ENCODE measurements around the gene B4GALNT3.

B4GALNT3 gene

DNA sequence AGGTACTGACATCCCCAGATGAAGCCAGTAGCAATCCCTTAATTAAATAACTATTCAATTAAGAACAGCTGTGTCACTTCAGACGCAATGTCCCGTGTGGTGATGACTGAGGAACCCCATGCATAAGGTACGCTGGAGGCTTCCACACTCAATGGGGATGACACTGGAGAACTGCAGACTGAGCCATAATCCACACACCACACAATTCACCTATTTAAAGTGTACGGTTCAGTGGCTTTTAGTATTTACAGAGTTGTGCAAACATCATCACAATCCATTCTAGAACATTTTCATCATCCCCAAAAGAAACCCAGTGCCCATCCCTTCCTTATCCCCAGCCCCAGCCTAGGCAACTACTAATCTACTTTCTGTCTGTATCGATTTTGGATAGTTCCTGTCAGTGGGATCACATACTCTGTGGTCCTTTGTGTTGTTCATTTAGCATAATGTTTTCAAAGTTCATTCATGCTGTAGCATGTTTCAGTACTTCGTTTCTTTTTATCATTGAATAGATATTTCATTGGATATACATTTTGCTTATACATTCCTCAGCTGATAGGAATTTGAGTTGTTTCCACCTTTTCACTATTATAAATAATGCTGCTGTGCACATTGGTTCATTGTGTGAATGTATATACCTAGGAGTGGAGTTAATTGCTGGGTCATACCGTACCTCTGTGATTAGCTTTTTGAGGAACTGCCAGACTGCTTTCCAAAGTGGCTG is 142.4 kb downstream of the B4GALNT3 start:
- DNase-seq: no peak

DNA sequence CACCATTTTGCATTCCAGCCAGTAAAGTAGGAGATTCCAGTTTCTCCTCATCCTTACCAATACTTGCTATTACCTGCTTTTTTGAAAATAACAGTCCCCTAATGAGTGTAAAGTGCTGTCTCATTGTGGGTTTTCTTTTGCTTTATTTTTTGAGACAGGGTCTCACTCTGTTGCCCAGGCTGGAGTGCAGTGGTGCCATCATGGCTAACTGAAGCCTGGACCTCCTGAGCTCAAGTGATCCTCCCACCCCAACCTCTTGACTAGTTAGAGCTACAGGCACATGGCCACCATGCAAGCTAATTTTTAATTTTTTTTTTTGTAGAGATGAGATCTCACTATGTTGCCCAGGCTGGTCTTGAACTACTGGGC is 142.9 kb downstream of the B4GALNT3 start:
- DNase-seq: no peak

DNA sequence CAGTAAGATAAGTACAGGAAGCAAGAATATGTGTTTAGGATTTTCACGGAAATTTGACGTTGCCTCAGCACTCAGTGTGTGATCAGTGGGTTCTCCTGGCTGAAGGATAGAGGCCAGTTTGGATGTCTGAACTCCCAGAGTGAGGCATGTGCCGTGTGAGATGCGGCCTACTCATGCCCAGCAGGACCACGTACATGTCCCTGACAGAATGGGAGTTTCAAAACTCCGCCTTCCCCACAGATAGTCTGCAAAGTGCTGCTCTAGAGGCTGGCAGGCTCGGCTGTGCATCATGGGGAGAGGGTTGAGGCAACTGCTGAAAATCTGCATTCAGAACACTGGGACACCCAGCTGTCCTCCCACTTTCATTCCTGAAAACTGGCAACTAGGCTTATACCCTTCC is 145.2 kb downstream of the B4GALNT3 start:
- DNase-seq: no peak

DNA sequence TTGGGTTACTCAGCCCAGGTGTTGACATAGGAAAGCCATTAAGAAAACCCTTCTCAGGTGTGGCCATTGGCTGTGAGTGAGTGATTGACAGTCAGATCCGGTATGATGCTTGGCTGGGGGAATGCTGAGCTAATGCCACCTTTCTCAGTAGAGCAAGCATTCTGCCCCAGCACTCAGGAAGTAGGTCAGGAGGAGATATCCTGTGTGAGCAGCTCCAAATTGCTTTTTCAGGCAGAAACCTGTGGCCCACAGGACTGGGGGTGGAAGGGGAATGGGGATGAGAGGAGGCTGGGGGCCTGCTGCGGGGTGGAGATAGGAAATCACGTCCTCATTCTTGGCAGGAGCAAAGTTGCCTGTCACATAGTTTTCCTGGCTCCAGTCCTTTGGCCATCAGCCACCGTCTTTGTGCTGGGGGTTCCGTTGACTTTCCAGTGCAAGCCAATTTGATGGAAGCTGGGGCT is 147.8 kb downstream of the B4GALNT3 start:
- no peak for DNase-seq

DNA sequence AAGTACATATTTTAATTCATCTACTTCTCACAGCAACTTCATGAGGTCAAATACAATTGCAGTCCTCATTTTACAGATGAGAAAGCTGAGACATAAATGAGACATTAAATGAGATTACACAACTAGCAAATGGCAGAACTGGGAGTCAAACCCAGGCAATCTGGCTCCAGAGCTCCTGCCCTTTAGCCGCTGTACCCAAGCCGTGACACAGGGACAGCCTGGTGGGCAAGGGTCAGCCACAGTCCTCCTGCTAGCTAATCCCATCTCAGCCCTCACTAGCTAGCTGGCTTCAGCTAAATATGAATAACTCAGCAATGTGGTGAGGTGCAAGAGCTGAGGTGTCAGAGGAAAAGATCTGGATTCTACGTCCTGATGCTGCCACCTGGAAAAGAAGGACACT is 148.7 kb downstream of the B4GALNT3 start:
- DNase-seq: no peak

DNA sequence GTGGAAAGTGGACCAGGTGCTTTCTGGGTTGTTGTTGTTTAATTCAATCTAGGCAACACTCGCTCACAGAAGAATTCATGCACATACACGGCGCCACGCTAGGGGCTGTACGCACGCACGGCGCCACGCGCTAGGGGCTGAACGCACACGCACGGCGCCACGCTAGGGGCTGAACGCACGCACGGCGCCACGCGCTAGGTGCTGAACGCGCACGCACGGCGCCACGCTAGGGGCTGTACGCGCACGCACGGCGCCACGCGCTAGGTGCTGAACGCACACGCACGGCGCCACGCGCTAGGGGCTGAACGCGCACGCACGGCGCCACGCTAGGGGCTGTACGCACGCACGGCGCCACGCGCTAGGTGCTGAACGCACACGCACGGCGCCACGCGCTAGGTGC is 149.2 kb downstream of the B4GALNT3 start:
- no peak for DNase-seq

DNA sequence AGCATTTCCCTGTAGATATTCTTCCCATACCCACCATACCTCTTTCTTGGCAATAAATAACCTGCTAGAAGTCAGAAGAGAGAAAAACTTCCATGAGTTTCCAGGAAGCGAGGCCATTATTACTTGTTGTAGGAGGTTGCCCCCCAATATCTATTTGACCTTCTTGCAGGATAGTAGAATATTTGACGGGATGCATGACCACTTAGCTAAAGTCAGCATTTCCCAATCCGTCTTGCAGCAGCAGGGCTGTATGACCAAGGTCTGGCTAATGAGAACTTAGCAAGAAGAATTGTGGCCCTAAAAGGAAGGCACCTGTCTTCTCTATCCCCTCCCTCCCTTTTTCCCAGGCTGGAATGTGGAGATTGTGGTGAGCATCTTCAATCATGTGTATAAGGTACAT is 152.0 kb downstream of the B4GALNT3 start:
- no peak for DNase-seq

DNA sequence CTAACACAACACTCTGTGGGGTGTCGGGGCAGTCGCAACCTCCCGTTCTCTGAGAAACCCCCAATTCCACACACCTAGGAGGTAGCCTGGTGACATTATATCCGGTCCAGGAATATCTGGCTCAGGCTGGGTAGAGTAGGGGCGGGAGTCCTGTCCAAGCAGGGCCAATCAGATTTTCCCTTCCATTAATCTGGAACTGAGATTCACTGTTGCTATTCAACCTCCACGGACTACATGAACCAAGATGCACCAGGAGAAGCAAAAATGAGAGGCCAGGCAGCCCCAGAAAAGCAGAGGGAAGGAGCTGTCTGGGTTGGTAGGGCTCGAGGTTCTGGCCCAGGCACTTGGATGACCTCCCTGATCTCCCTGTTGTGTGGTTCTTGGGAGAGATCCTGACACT is 152.6 kb downstream of the B4GALNT3 start:
- no peak for DNase-seq

DNA sequence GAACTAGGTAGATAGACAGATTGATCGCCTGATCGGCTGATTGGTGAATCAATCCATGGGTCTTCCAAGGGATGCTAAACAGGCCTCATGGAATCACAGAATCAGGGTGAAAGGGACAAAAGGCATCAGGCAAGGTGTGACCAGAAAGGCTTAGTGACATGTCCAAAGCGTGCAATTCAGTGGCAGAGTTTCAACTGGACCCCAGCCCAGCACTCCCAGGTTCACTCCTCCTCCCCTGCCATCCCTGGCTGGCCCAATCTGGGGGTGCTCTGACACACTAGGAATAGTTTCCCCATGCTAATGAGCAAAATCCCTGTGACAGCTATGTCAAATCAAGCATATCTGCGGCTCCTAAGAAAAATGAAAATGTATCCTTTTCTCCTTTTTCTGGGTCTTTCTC is 153.1 kb downstream of the B4GALNT3 start:
- no peak for DNase-seq
